Cerebellar cortex (tissue), 1 donor: ENCODE data around the gene MYB.

Experiments
- DNase-seq: peaks from one replicate; pipeline ENCODE4 v3.0.0-alpha.2; 2015; ENCODE audit warnings: low spot score

MYB gene

GRCh38 chr6:135251498-135252441, 70.7 kb downstream of the MYB start:
- no peak for DNase-seq

- no peak for DNase-seq
Measured at GRCh38 chr6:135254471-135254870, 73.4 kb downstream of the MYB start.

- no peak for DNase-seq
Measured at GRCh38 chr6:135256866-135257265, 75.8 kb downstream of the MYB start.

- no peak for DNase-seq
Measured at GRCh38 chr6:135257631-135258405, 76.7 kb downstream of the MYB start.

- no peak for DNase-seq
Measured at GRCh38 chr6:135258970-135259369, 77.9 kb downstream of the MYB start.

GRCh38 chr6:135260612-135261011, 79.5 kb downstream of the MYB start:
- no peak for DNase-seq

- no peak for DNase-seq
Measured at GRCh38 chr6:135261872-135262725, 81.0 kb downstream of the MYB start.

- DNase-seq = no peak
Measured at GRCh38 chr6:135265278-135265677, 84.2 kb downstream of the MYB start.

GRCh38 chr6:135266675-135267074, 85.6 kb downstream of the MYB start:
- no peak for DNase-seq

- no peak for DNase-seq
Measured at GRCh38 chr6:135267085-135267484, 86.0 kb downstream of the MYB start.

GRCh38 chr6:135268263-135268662, 87.2 kb downstream of the MYB start:
- DNase-seq = no peak

GRCh38 chr6:135268740-135269139, 87.6 kb downstream of the MYB start:
- DNase-seq = no peak
